WTC11 (cell line): Measurements from ENCODE around the gene MYL11. TPM values are rescaled to one million over a fixed set of nuclear protein-coding genes. Genes with fewer than 3 reads are reported as not detected.
A peak's percentile ranks its signal among the peaks of the same experiment; 100 is the strongest.

Experiments used
- ATAC-seq: fragments of 200-7000 bp; cut with Tn5 transposase; 2 replicates; pipeline ENCODE4 v1.10.0; 2021; ENCODE audit warnings: mild to moderate bottlenecking, moderate library complexity
- CTCF ChIA-PET: fragments of 300-600 bp; sonication (Branson Sonifier 250); formaldehyde crosslinking; loops from one replicate; lab custom pipeline; 2021; ENCODE audit warnings: antibody characterized with exemption; lab: Charles Lee
- POLR2A ChIA-PET: fragments of 350-600 bp; sonication (Branson Sonifier 250); formaldehyde crosslinking; loops from one replicate; lab custom pipeline; 2021; ENCODE audit warnings: antibody characterized with exemption; lab: Charles Lee
- DNase-seq: peaks from one replicate; pipeline ENCODE4 v3.0.0; 2021; ENCODE audit warnings: low spot score
- H3K27ac Mint-ChIP-seq: 2 replicates; pipeline ENCODE4 v1.8.0; 2021; ENCODE audit warnings: mixed read lengths
- H3K27me3 Mint-ChIP-seq: 2 replicates; pipeline ENCODE4 v1.8.0; 2021; ENCODE audit warnings: low read depth, mild to moderate bottlenecking, moderate library complexity, mixed read lengths
- H3K36me3 Mint-ChIP-seq: 2 replicates; pipeline ENCODE4 v1.8.0; 2021; ENCODE audit warnings: mixed read lengths
- H3K4me1 Mint-ChIP-seq: 2 replicates; pipeline ENCODE4 v1.8.0; 2022; ENCODE audit warnings: mixed read lengths
- H3K4me3 Mint-ChIP-seq: 2 replicates; pipeline ENCODE4 v1.8.0; 2021; ENCODE audit warnings: mild to moderate bottlenecking, moderate library complexity, mixed read lengths
- H3K9me3 Mint-ChIP-seq: 2 replicates; pipeline ENCODE4 v1.8.0; 2021; ENCODE audit warnings: mixed read lengths
- CREB1 ChIP-seq: sonication (generic); formaldehyde crosslinking; IDR thresholded peaks from 2 replicates; pipeline ENCODE4 v1.8.0; 2023; ENCODE audit warnings: mild to moderate bottlenecking, missing genetic modification reagents
- CREM ChIP-seq: sonication (generic); formaldehyde crosslinking; IDR thresholded peaks from 2 replicates; pipeline ENCODE4 v1.8.1; 2022; ENCODE audit warnings: mild to moderate bottlenecking, missing genetic modification reagents, moderate library complexity
- ELF4 ChIP-seq: sonication (generic); formaldehyde crosslinking; IDR thresholded peaks from 2 replicates; pipeline ENCODE4 v1.8.1; 2022; ENCODE audit warnings: low read depth, mild to moderate bottlenecking, moderate library complexity, missing genetic modification reagents
- FOXJ3 ChIP-seq: sonication (generic); formaldehyde crosslinking; IDR thresholded peaks from 2 replicates; pipeline ENCODE4 v1.9.0; 2021; ENCODE audit warnings: missing genetic modification reagents, mild to moderate bottlenecking, borderline replicate concordance
- FOXP1 ChIP-seq: sonication (generic); formaldehyde crosslinking; IDR thresholded peaks from 2 replicates; pipeline ENCODE4 v1.8.0; 2022; ENCODE audit warnings: missing genetic modification reagents, mild to moderate bottlenecking, moderate library complexity, borderline replicate concordance
- JUN ChIP-seq: sonication (generic); formaldehyde crosslinking; IDR thresholded peaks from 2 replicates; pipeline ENCODE4 v1.8.0; 2023; ENCODE audit warnings: mild to moderate bottlenecking, missing genetic modification reagents
- KAT7 ChIP-seq: sonication (generic); formaldehyde crosslinking; IDR thresholded peaks from 2 replicates; pipeline ENCODE4 v1.8.1; 2023; ENCODE audit warnings: missing genetic modification reagents, mild to moderate bottlenecking, borderline replicate concordance
- NFE2L1 ChIP-seq: sonication (generic); formaldehyde crosslinking; IDR thresholded peaks from 2 replicates; pipeline ENCODE4 v1.8.1; 2023; ENCODE audit warnings: missing genetic modification reagents
- NR2C2 ChIP-seq: sonication (generic); formaldehyde crosslinking; IDR thresholded peaks from 2 replicates; pipeline ENCODE4 v1.8.0; 2022; ENCODE audit warnings: mild to moderate bottlenecking, missing genetic modification reagents
- SMAD3 ChIP-seq: sonication (generic); formaldehyde crosslinking; IDR thresholded peaks from 2 replicates; pipeline ENCODE4 v1.8.0; 2022; ENCODE audit warnings: missing genetic modification reagents, mild to moderate bottlenecking, borderline replicate concordance
- TEAD4 ChIP-seq: sonication (generic); formaldehyde crosslinking; IDR thresholded peaks from 2 replicates; pipeline ENCODE4 v1.8.0; 2022; ENCODE audit warnings: mild to moderate bottlenecking, missing genetic modification reagents
- TP53 ChIP-seq: sonication (generic); formaldehyde crosslinking; IDR thresholded peaks from 2 replicates; pipeline ENCODE4 v1.8.1; 2023; ENCODE audit warnings: mild to moderate bottlenecking, missing genetic modification reagents
- ZBTB21 ChIP-seq: sonication (generic); formaldehyde crosslinking; IDR thresholded peaks from 2 replicates; pipeline ENCODE4 v1.8.1; 2023; ENCODE audit warnings: mild to moderate bottlenecking, missing genetic modification reagents, borderline replicate concordance
- ZNF232 ChIP-seq: sonication (generic); formaldehyde crosslinking; IDR thresholded peaks from 2 replicates; pipeline ENCODE4 v1.8.0; 2022; ENCODE audit warnings: mild to moderate bottlenecking, missing genetic modification reagents
- ZNF396 ChIP-seq: fragments of 250-450 bp; sonication (Bioruptor Pico); IDR thresholded peaks from 2 replicates; pipeline ENCODE4 v1.8.0; 2021; ENCODE audit warnings: mild to moderate bottlenecking, moderate library complexity, borderline replicate concordance
- ZNF423 ChIP-seq: fragments of 250-450 bp; sonication (Bioruptor Pico); IDR thresholded peaks from 2 replicates; pipeline ENCODE4 v2.1.2; 2022; ENCODE audit warnings: mild to moderate bottlenecking, moderate library complexity
- total RNA-seq: library from RNA; stranded (reverse); gene quantifications from 3 replicates; pipeline ENCODE4 v1.2.3, GENCODE V29; 2021
- TF ChIP-seq, protein P1 (sequence below): sonication (generic); formaldehyde crosslinking; IDR thresholded peaks from 2 replicates; pipeline ENCODE4 v1.8.1; 2022; ENCODE audit warnings: missing genetic modification reagents, borderline replicate concordance
- TF ChIP-seq, protein P2 (sequence below): sonication (generic); formaldehyde crosslinking; IDR thresholded peaks from 2 replicates; pipeline ENCODE4 v1.8.1; 2022; ENCODE audit warnings: low read depth, missing genetic modification reagents, borderline replicate concordance
- TF ChIP-seq, protein P3 (sequence below): sonication (generic); formaldehyde crosslinking; IDR thresholded peaks from 2 replicates; pipeline ENCODE4 v1.8.0; 2022; ENCODE audit warnings: mild to moderate bottlenecking, missing genetic modification reagents

MYL11 gene
- total RNA-seq, 1 experiment from 2014 or later: 1.3 TPM

DNA sequence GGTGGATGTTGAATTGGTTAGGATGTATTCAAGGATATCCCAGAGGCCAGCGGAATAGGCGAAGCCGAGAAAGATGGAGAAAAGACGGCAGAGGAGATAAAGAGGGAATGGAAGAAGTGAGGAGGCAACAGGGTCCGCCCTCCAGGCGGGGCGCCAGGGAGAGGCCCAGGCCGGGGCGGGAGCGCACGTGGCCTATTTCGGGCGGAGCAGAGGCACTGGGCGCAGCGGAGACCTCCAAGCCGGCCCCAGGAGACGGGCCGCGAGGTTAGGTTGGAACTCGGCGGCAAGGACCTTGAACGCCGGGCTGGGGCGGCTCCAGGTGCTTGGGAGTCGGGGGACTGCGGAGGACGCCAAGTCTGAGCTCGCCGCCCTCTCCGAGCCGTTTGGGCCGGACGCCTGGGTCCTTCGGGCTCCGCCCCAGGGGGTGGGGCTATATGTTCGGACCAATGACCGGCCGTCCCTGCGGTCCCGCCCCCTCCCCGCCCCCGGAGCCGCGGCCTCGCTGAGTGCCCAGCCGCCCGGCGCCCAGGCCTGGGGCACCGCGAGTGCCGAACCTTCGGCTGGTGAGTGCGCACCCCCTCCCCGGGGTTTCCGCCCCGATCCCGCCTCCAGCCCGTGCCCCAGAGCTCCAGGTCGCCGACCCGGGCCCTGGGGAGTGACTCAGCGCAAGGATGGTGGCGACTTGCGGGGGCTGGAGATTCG lies 32.7 kb downstream of the MYL11 start, which contains the start of gene ZNF771 (continued):
- TF ChIP-seq CREM (CRISPR knock-in tag) (no peak), FOXJ3 (CRISPR knock-in tag) (no peak), FOXP1 (CRISPR knock-in tag) (0 out of 2 replicates have a peak, but pooled peaks have one; percentile 46), ZNF423 (CRISPR knock-in tag) (no peak), ZBTB21 (CRISPR knock-in tag) (no peak), NFE2L1 (CRISPR knock-in tag) (no peak), ZNF232 (CRISPR knock-in tag) (peak; percentile 87; the same call in 1 of the 2 replicates), NR2C2 (CRISPR knock-in tag) (no peak), CREB1 (no peak), KAT7 (no peak), JUN (peak; percentile 33; the same call in 1 of the 2 replicates), TEAD4 (CRISPR knock-in tag) (no peak), ELF4 (CRISPR knock-in tag) (no peak), ZNF396 (no peak)
- TF ChIP-seq, protein P1, sequence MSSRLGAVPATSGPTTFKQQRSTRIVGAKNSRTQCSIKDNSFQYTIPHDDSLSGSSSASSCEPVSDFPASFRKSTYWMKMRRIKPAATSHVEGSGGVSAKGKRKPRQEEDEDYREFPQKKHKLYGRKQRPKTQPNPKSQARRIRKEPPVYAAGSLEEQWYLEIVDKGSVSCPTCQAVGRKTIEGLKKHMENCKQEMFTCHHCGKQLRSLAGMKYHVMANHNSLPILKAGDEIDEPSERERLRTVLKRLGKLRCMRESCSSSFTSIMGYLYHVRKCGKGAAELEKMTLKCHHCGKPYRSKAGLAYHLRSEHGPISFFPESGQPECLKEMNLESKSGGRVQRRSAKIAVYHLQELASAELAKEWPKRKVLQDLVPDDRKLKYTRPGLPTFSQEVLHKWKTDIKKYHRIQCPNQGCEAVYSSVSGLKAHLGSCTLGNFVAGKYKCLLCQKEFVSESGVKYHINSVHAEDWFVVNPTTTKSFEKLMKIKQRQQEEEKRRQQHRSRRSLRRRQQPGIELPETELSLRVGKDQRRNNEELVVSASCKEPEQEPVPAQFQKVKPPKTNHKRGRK (CRISPR knock-in tag): no peak
- TF ChIP-seq, protein P2, sequence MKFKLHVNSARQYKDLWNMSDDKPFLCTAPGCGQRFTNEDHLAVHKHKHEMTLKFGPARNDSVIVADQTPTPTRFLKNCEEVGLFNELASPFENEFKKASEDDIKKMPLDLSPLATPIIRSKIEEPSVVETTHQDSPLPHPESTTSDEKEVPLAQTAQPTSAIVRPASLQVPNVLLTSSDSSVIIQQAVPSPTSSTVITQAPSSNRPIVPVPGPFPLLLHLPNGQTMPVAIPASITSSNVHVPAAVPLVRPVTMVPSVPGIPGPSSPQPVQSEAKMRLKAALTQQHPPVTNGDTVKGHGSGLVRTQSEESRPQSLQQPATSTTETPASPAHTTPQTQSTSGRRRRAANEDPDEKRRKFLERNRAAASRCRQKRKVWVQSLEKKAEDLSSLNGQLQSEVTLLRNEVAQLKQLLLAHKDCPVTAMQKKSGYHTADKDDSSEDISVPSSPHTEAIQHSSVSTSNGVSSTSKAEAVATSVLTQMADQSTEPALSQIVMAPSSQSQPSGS (CRISPR knock-in tag): no peak
- TF ChIP-seq, protein P3, sequence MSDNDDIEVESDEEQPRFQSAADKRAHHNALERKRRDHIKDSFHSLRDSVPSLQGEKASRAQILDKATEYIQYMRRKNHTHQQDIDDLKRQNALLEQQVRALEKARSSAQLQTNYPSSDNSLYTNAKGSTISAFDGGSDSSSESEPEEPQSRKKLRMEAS (CRISPR knock-in tag): peak; percentile 96
- TF ChIP-seq, all 79 proteins: peak for 23

DNA sequence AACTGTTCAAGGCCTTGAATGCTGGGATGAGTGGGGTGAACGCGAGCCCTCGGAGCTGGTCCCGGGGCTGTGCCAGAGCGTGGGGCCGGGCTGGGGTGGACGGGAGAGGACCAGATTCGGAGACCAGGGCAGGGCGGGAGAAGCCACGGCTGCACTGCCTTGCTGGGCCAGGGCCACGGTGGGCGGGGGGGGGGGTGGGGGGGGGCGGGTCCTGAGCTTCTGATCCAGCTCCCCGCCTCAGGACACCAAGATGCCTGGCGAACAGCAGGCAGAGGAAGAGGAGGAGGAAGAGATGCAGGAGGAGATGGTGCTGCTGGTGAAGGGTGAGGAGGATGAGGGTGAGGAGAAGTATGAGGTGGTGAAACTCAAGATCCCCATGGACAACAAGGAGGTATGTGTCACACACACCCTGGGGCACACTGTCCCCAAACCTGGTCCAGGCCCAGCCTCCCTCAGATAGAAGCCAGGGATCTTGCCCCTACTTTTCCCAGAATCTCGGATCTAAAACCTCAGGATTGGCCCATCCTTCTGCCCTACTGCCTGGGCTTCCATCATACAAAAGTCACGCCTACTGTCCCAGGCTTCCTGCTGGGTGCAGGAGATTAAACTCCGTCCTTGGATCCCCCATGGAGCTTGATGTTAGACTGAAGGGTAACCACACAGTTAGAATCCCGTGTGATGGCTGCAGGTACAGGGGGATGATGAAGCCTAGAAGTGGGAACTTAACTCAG lies 33.4 kb downstream of the MYL11 start:
- Mint-ChIP-seq H3K27me3 (peaks cover 15% of the 10 kb centered on the region), H3K9me3 (no peaks in the 10 kb centered on the region), H3K27ac (peak overlapping the region; percentile 28; the same call in 1 of the 2 replicates), H3K4me1 (peaks cover 20% of the 10 kb centered on the region), H3K36me3 (peaks cover 11% of the 10 kb centered on the region), H3K4me3 (peak overlapping the region; percentile 70)
- DNase-seq (no peak), ATAC-seq (peak; percentile 4)
- POLR2A ChIA-PET: interaction anchor here (0.6 to 1.9 kb wide), 8 partner anchors 10 to 353 kb away, joined by 3 to 26 read pairs (median 4); partner anchors contain the start of genes ZNF48 and ZNF785
- TF ChIP-seq SMAD3 (CRISPR knock-in tag) (no peak), TP53 (0 out of 2 replicates have a peak, but pooled peaks have one; percentile 5)
- CTCF ChIA-PET: interaction anchor here (0.8 to 4.9 kb wide), 12 partner anchors 10 to 316 kb away, joined by 4 to 97 read pairs (median 18); partner anchors contain the start of genes DCTPP1, TBC1D10B, TBX6 and ZNF48
